Endothelial cell of umbilical vein (primary cell): ENCODE measurements around the gene CPT1A. TPM values are rescaled to one million over a fixed set of nuclear protein-coding genes. Genes with fewer than 3 reads are reported as not detected.

Source experiments
- BruUV-seq: library from RNA; stranded (reverse); fragments of 400-500 nt; replicated peaks from 2 replicates; lab custom pipeline; 2021; lab: Mats Ljungman, UMichigan
- CTCF ChIA-PET: fragments of 300-600, 350-600 bp; sonication (Branson Sonifier 250); formaldehyde crosslinking; loops from one replicate; lab custom pipeline; 2021; ENCODE audit warnings: antibody characterized with exemption, inconsistent platforms; lab: Charles Lee
- POLR2A ChIA-PET: fragments of 300-600, 350-600 bp; sonication (Branson Sonifier 250); formaldehyde crosslinking; loops from one replicate; lab custom pipeline; 2021; ENCODE audit warnings: antibody characterized with exemption, inconsistent platforms; lab: Charles Lee
- DNase-seq: peaks from one replicate; pipeline ENCODE4 v3.0.0-alpha.2; 2011; ENCODE audit warnings: low read depth, low spot score
- FAIRE-seq: peaks from 2 replicates; lab custom pipeline; 2011; peaks lifted over from hg19 to GRCh38; lab: Jason Lieb, UNC
- H2AFZ ChIP-seq: 2 replicates; pipeline ENCODE4 v1.6.0; 2012; ENCODE audit warnings: low read depth, low read length, control low read depth, inconsistent platforms
- H3K27ac ChIP-seq: 2 replicates; pipeline ENCODE4 v1.5.1; 2011; ENCODE audit warnings: low read depth, mild to moderate bottlenecking, control low read depth, low read length, moderate library complexity; ENCODE audit not compliant: insufficient read depth
- H3K27me3 ChIP-seq, 2 experiments: 2 replicates each; pipeline versions ENCODE4 v1.6.0 to v1.6.1; 2011; ENCODE audit warnings: low read length in 2 of 2, mixed read lengths in 1 of 2; ENCODE audit not compliant: control insufficient read depth in 2 of 2, insufficient read depth in 2 of 2
- H3K36me3 ChIP-seq, 2 experiments: 2 replicates in 1 of 2; 3 replicates in 1 of 2; pipeline ENCODE4 v1.5.1; 2011; ENCODE audit warnings: low read length in 2 of 2, mild to moderate bottlenecking in 1 of 2, moderate library complexity in 1 of 2; ENCODE audit not compliant: control insufficient read depth in 2 of 2, insufficient read depth in 2 of 2; ENCODE audit errors: extremely low read depth in 1 of 2
- H3K4me1 ChIP-seq: 3 replicates; pipeline ENCODE4 v1.5.1; 2011; ENCODE audit warnings: mild to moderate bottlenecking, low read length; ENCODE audit not compliant: control insufficient read depth, insufficient read depth; ENCODE audit errors: extremely low read depth
- H3K4me2 ChIP-seq: 2 replicates; pipeline ENCODE4 v1.6.1; 2011; ENCODE audit warnings: low read length, control low read depth, mixed read lengths; ENCODE audit not compliant: insufficient read depth
- H3K4me3 ChIP-seq, 3 experiments: fragments of 200-600 bp in 1 of 3; sonication (generic), shearing (Covaris generic) in 1 of 3; replicated peaks in 1 of 3; 2 replicates each; pipeline ENCODE4 v1.5.1; 2011 to 2016; ENCODE audit warnings: control low read depth in 3 of 3, low read length in 3 of 3, mild to moderate bottlenecking in 2 of 3, inconsistent platforms in 1 of 3, low read depth in 1 of 3, moderate library complexity in 1 of 3; ENCODE audit not compliant: insufficient read depth in 1 of 3
- H3K79me2 ChIP-seq: 2 replicates; pipeline ENCODE4 v1.6.0; 2012; ENCODE audit warnings: low read length, inconsistent platforms; ENCODE audit not compliant: control insufficient read depth, insufficient read depth
- H3K9ac ChIP-seq: replicated peaks from 2 replicates; pipeline ENCODE3; 2011; ENCODE audit warnings: low read length, control low read depth; ENCODE audit not compliant: insufficient read depth; ENCODE audit errors: extremely low read depth
- H3K9me1 ChIP-seq: replicated peaks from 3 replicates; pipeline ENCODE4 v1.6.0; 2011; ENCODE audit warnings: mild to moderate bottlenecking, low read length; ENCODE audit not compliant: control insufficient read depth, insufficient read depth; ENCODE audit errors: extremely low read depth
- H3K9me3 ChIP-seq: replicated peaks from 2 replicates; pipeline ENCODE4 v1.5.1; 2012; ENCODE audit warnings: low read length, inconsistent platforms; ENCODE audit not compliant: control insufficient read depth, insufficient read depth
- H4K20me1 ChIP-seq: replicated peaks from 2 replicates; pipeline ENCODE3; 2011; ENCODE audit warnings: mild to moderate bottlenecking, low read length; ENCODE audit not compliant: control insufficient read depth, insufficient read depth; ENCODE audit errors: extremely low read depth
- CTCF ChIP-seq, 2 donors: IDR thresholded peaks; 1 replicate in 1 of 2; 2 replicates in 1 of 2; pipeline ENCODE4 v1.5.1; 2011; ENCODE audit warnings: low read length in 2 of 2, mild to moderate bottlenecking in 2 of 2, moderate library complexity in 2 of 2, control low read depth in 1 of 2, inconsistent platforms in 1 of 2, low read depth in 1 of 2; ENCODE audit not compliant: insufficient read depth in 1 of 2; ENCODE audit errors: extremely low read depth in 1 of 2
- EZH2 ChIP-seq: IDR thresholded peaks from 2 replicates; pipeline ENCODE4 v1.6.1; 2012; ENCODE audit warnings: borderline replicate concordance, low read depth, mild to moderate bottlenecking, moderate library complexity, low read length, inconsistent platforms; ENCODE audit not compliant: severe bottlenecking
- FOS ChIP-seq: IDR thresholded peaks from 2 replicates; pipeline ENCODE4 v1.6.1; 2011; ENCODE audit warnings: mild to moderate bottlenecking, low read length, moderate library complexity, borderline replicate concordance; ENCODE audit not compliant: insufficient read depth
- GATA2 ChIP-seq: IDR thresholded peaks from 2 replicates; pipeline ENCODE4 v1.7.0; 2011; ENCODE audit warnings: low read depth, mild to moderate bottlenecking, moderate library complexity, mixed read lengths, low read length; ENCODE audit not compliant: insufficient read length, insufficient read depth
- JUN ChIP-seq: IDR thresholded peaks from 2 replicates; pipeline ENCODE4 v1.6.1; 2011; ENCODE audit warnings: borderline replicate concordance, low read depth; ENCODE audit not compliant: insufficient read length, insufficient read depth
- MAX ChIP-seq: IDR thresholded peaks from 2 replicates; pipeline ENCODE4 v1.6.1; 2011; ENCODE audit not compliant: insufficient read depth, insufficient read length
- MYC ChIP-seq: IDR thresholded peaks from one replicate; pipeline ENCODE4 v1.6.1; 2011; ENCODE audit warnings: mild to moderate bottlenecking, low read depth, low read length
- POLR2A ChIP-seq: IDR thresholded peaks from 2 replicates; pipeline ENCODE4 v1.6.1; 2012; ENCODE audit warnings: low read depth, mild to moderate bottlenecking, control low read depth, low read length
- POLR2AphosphoS5 ChIP-seq: IDR thresholded peaks from 2 replicates; pipeline ENCODE4 v1.6.1; 2012; ENCODE audit warnings: low read depth, mild to moderate bottlenecking, control low read depth, low read length, moderate library complexity; ENCODE audit not compliant: insufficient read depth
- dilution Hi-C: fragments of 300-500 bp; cut with MboI; formaldehyde crosslinking; loops from one replicate; pipeline ENCODE4 v1.15.0; 2019; ENCODE audit warnings: low sequenced_read_pairs; ENCODE audit not compliant: extremely low pct_ligation_motif_present
- intact Hi-C: fragments of 100-400 bp; cut with micrococcal nuclease; formaldehyde crosslinking; loops from one replicate; pipeline ENCODE4 v1.10.0; 2022
- polyA plus RNA-seq, 4 experiments: library from polyadenylated mRNA; depleted of rRNA in 3 of 4; stranded (reverse) in 3 of 4; unstranded in 1 of 4; fragments of >200 nt; gene quantifications; 2 replicates each; pipeline versions ENCODE4 v1.2.1 to v1.2.3, GENCODE V29; 2011 to 2012; ENCODE audit warnings: missing spikeins in 1 of 4
- total RNA-seq: library from RNA; stranded (reverse); gene quantifications from 2 replicates; pipeline ENCODE4 v1.2.3, GENCODE V29; 2021

CPT1A gene
- total and polyA plus RNA-seq, 2 donors (not counting 3 experiments of a cell fraction or from before 2014, with no cell fraction given), result 26.3 to 62.1 TPM

- no peak for TF ChIP-seq POLR2A
- no peak for TF ChIP-seq GATA2
- TF ChIP-seq POLR2AphosphoS5, result no peak
- BruUV-seq, result no TSS peak
- Histone ChIP-seq H2AFZ (no peak overlapping the region), H3K4me3 (no peak overlapping the region), H3K4me2 (no peak overlapping the region), H3K9ac (no peak overlapping the region), H3K27ac (no peak overlapping the region), H3K4me1 (no peaks in the 10 kb centered on the region), H3K36me3 (peaks cover 0 to 8% of the 10 kb centered on the region in 2 experiments), H3K27me3 (no peaks in the 10 kb centered on the region), H3K9me3 (no peaks in the 10 kb centered on the region), H3K79me2 (peaks cover 3% of the 10 kb centered on the region), H3K9me1 (no peaks in the 10 kb centered on the region), H4K20me1 (no peaks in the 10 kb centered on the region)
- dilution Hi-C loops, result no loop called here
- CTCF ChIA-PET, result interaction anchor here (1.1 to 2.4 kb wide), 5 partner anchors 12 to 185 kb away, joined by 3 to 6 read pairs (median 4); no protein-coding TSS in a partner anchor
- FAIRE-seq, result no peak
- intact Hi-C loops, result no loop called here
- no peak for DNase-seq
- POLR2A ChIA-PET, result no interaction called here
Measured at GRCh38 chr11:68818181-68818580, 23.5 kb downstream of the CPT1A start.

- H3K9me1 ChIP-seq, result no peaks in the 10 kb centered on the region
- DNase-seq, result no peak
- H3K27me3 ChIP-seq, result no peaks in the 10 kb centered on the region
- BruUV-seq, result no TSS peak
- intact Hi-C loops, result no loop called here
- no peaks in the 10 kb centered on the region for H4K20me1 ChIP-seq
- peaks cover 3% of the 10 kb centered on the region for H3K79me2 ChIP-seq
- no peak overlapping the region for H3K4me2 ChIP-seq
- no peak overlapping the region for H3K4me3 ChIP-seq
- no peak overlapping the region for H3K9ac ChIP-seq
- no peaks in the 10 kb centered on the region for H3K9me3 ChIP-seq
- dilution Hi-C loops, result no loop called here
- no peak overlapping the region for H3K27ac ChIP-seq
- no peaks in the 10 kb centered on the region for H3K4me1 ChIP-seq
- no peak for FAIRE-seq
- no peak for TF ChIP-seq EZH2
- TF ChIP-seq POLR2AphosphoS5, result no peak
- TF ChIP-seq FOS, result no peak
- TF ChIP-seq POLR2A, result no peak
- TF ChIP-seq CTCF (IDR thresholded peaks at IDR 0.05; ENCODE audit: extremely low read depth in 1 of 2, insufficient read depth in 1 of 2, low read depth in 1 of 2, low read length in 2 of 2), result no peak
- no peak for TF ChIP-seq JUN
- TF ChIP-seq GATA2, result no peak
- TF ChIP-seq MYC, result no peak
- no peak for TF ChIP-seq MAX
- H2AFZ ChIP-seq, result no peak overlapping the region
- ChIA-PET POLR2A (no interaction called here), CTCF (interaction anchor here (1.1 to 2.1 kb wide), 2 partner anchors 19 to 37 kb away, joined by 3 to 6 read pairs; no protein-coding TSS in a partner anchor)
- H3K36me3 ChIP-seq, result peaks cover 0 to 10% of the 10 kb centered on the region in 2 experiments
Measured at GRCh38 chr11:68817554-68817953, 24.2 kb downstream of the CPT1A start.
